ENCODE data around the gene SEMA3A. TPM values are rescaled to one million over a fixed set of nuclear protein-coding genes. Genes with fewer than 3 reads are reported as not detected.
A peak's percentile ranks its signal among the peaks of the same experiment; 100 is the strongest.

SEMA3A gene
- total and polyA plus RNA-seq, 2 experiments from 2014 or later: 24.5 to 48.4 TPM

GRCh38 chr7:83946801-83947200, 247.8 kb downstream of the SEMA3A start:
- no peaks in the 10 kb centered on the region for H3K27me3 ChIP-seq (replicated peaks; ENCODE audit: insufficient read depth)
- H3F3A ChIP-seq (ENCODE audit: insufficient read depth): no peaks in the 10 kb centered on the region
- 86 to 89% methylated on average over 3 of the region's 3 CpGs for WGBS, 2 experiments (ENCODE audit: low coverage in 1 of 2, low lambda C conversion rate in 2 of 2, missing lambda C conversion rate in 2 of 2)
- H3K9me2 ChIP-seq (ENCODE audit: insufficient read depth): no peaks in the 10 kb centered on the region
- no peak overlapping the region for H3K4me2 ChIP-seq (ENCODE audit: unreplicated experiment)
- TF ChIP-seq EZH2 (IDR thresholded peaks at IDR 0.05; ENCODE audit: insufficient read depth, poor library complexity, severe bottlenecking) (no peak), EZH2phosphoT487 (IDR thresholded peaks at IDR 0.05; ENCODE audit: insufficient read depth, low read depth) (no peak)
- H3K9ac ChIP-seq: no peak overlapping the region
- no peaks in the 10 kb centered on the region for H4K20me1 ChIP-seq (ENCODE audit: insufficient read depth)
- H3K9me3 ChIP-seq (ENCODE audit: low read depth): no peaks in the 10 kb centered on the region
- DNase-seq: no peak
- H3K4me1 ChIP-seq (ENCODE audit: insufficient read depth): no peaks in the 10 kb centered on the region
- H3K79me2 ChIP-seq (ENCODE audit: insufficient read depth): no peaks in the 10 kb centered on the region
- in situ Hi-C loops (cut with MboI): loop anchor here (10.0 to 25.0 kb wide), 3 partner anchors 1078 to 1890 kb away; partner anchors contain the start of gene SEMA3D
- H3K27ac ChIP-seq: no peak overlapping the region
- H3K36me3 ChIP-seq (ENCODE audit: low read depth): no peaks in the 10 kb centered on the region
- H3K4me3 ChIP-seq: no peak overlapping the region
- H2AFZ ChIP-seq: no peak overlapping the region

- Histone ChIP-seq H3K9me2 (ENCODE audit: insufficient read depth) (no peaks in the 10 kb centered on the region), H3K4me2 (ENCODE audit: unreplicated experiment) (no peak overlapping the region), H3K9me3 (ENCODE audit: low read depth) (no peaks in the 10 kb centered on the region), H3F3A (ENCODE audit: insufficient read depth) (no peaks in the 10 kb centered on the region), H4K20me1 (ENCODE audit: insufficient read depth) (no peaks in the 10 kb centered on the region), H3K27me3 (replicated peaks; ENCODE audit: insufficient read depth) (no peaks in the 10 kb centered on the region), H3K79me2 (ENCODE audit: insufficient read depth) (no peaks in the 10 kb centered on the region), H3K9ac (no peak overlapping the region), H2AFZ (no peak overlapping the region), H3K4me3 (no peak overlapping the region), H3K27ac (no peak overlapping the region), H3K4me1 (ENCODE audit: insufficient read depth) (no peaks in the 10 kb centered on the region), H3K36me3 (ENCODE audit: low read depth) (no peaks in the 10 kb centered on the region)
- 89% methylated on average over 4 of the region's 4 CpGs for WGBS, 2 experiments (ENCODE audit: low coverage in 1 of 2, low lambda C conversion rate in 2 of 2, missing lambda C conversion rate in 2 of 2)
- TF ChIP-seq EZH2 (IDR thresholded peaks at IDR 0.05; ENCODE audit: insufficient read depth, poor library complexity, severe bottlenecking) (no peak), EZH2phosphoT487 (IDR thresholded peaks at IDR 0.05; ENCODE audit: insufficient read depth, low read depth) (no peak)
- in situ Hi-C loops (cut with MboI): loop anchor here (10.0 to 25.0 kb wide), 3 partner anchors 1084 to 1896 kb away; partner anchors contain the start of gene SEMA3D
- no peak for DNase-seq
These were observed 253.3 kb downstream of the SEMA3A start for GRCh38 chr7:83941300-83941699.

DNA sequence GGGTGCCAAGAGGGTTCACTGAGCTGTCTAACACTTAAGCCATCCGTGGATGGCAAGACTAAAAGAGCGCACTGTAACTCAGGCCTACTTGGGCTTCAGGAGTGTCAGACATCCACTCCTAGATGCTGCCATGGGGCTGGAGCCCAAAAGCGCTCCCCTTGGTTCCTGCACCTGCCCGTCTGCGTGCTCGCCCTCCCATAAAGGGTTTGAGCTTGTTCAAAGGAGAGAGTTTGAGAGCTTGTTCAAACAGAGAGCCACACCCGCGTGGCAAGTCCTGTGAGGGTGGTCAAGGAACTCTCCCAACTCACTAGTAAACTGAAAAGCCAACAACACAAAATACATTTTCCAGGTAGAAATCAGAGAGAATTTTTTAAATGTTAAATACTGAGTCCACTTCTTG, 256.7 kb downstream of the SEMA3A start:
- H3K4me1 ChIP-seq (ENCODE audit: insufficient read depth): no peaks in the 10 kb centered on the region
- H3K9me2 ChIP-seq (ENCODE audit: insufficient read depth): no peaks in the 10 kb centered on the region
- H3K36me3 ChIP-seq (ENCODE audit: low read depth): no peaks in the 10 kb centered on the region
- no peak overlapping the region for H3K4me2 ChIP-seq (ENCODE audit: unreplicated experiment)
- in situ Hi-C loops (cut with MboI): loop anchor here (25.0 kb wide), 2 partner anchors 1249 to 1899 kb away; partner anchors contain the start of gene SEMA3D
- TF ChIP-seq EZH2 (IDR thresholded peaks at IDR 0.05; ENCODE audit: insufficient read depth, poor library complexity, severe bottlenecking) (no peak), EZH2phosphoT487 (IDR thresholded peaks at IDR 0.05; ENCODE audit: insufficient read depth, low read depth) (no peak)
- no peaks in the 10 kb centered on the region for H3K79me2 ChIP-seq (ENCODE audit: insufficient read depth)
- no peaks in the 10 kb centered on the region for H3K27me3 ChIP-seq (replicated peaks; ENCODE audit: insufficient read depth)
- H3K9me3 ChIP-seq (ENCODE audit: low read depth): no peaks in the 10 kb centered on the region
- H3F3A ChIP-seq (ENCODE audit: insufficient read depth): no peaks in the 10 kb centered on the region
- no peak overlapping the region for H3K4me3 ChIP-seq
- H3K27ac ChIP-seq: no peak overlapping the region
- no peak for DNase-seq
- H2AFZ ChIP-seq: no peak overlapping the region
- H3K9ac ChIP-seq: no peak overlapping the region
- H4K20me1 ChIP-seq (ENCODE audit: insufficient read depth): no peaks in the 10 kb centered on the region
- WGBS, 2 experiments (ENCODE audit: low coverage in 1 of 2, low lambda C conversion rate in 2 of 2, missing lambda C conversion rate in 2 of 2): 90 to 91% methylated on average over 8 of the region's 8 CpGs

- Histone ChIP-seq H3K4me1 (ENCODE audit: insufficient read depth) (no peaks in the 10 kb centered on the region), H3K27ac (no peak overlapping the region), H4K20me1 (ENCODE audit: insufficient read depth) (no peaks in the 10 kb centered on the region), H3K79me2 (ENCODE audit: insufficient read depth) (no peaks in the 10 kb centered on the region), H3K9me2 (ENCODE audit: insufficient read depth) (no peaks in the 10 kb centered on the region), H3K4me3 (no peak overlapping the region), H2AFZ (no peak overlapping the region), H3K4me2 (ENCODE audit: unreplicated experiment) (no peak overlapping the region), H3K36me3 (ENCODE audit: low read depth) (no peaks in the 10 kb centered on the region), H3F3A (ENCODE audit: insufficient read depth) (no peaks in the 10 kb centered on the region), H3K9ac (no peak overlapping the region), H3K9me3 (ENCODE audit: low read depth) (no peaks in the 10 kb centered on the region), H3K27me3 (replicated peaks; ENCODE audit: insufficient read depth) (no peaks in the 10 kb centered on the region)
- DNase-seq: peak; percentile 77
- in situ Hi-C loops (cut with MboI): loop anchor here (25.0 kb wide), 2 partner anchors 1251 to 1901 kb away; partner anchors contain the start of gene SEMA3D
- WGBS, 2 experiments (ENCODE audit: low coverage in 1 of 2, low lambda C conversion rate in 2 of 2, missing lambda C conversion rate in 2 of 2): 42% methylated on average over 5 of the region's 5 CpGs
- TF ChIP-seq EZH2 (IDR thresholded peaks at IDR 0.05; ENCODE audit: insufficient read depth, poor library complexity, severe bottlenecking) (no peak), EZH2phosphoT487 (IDR thresholded peaks at IDR 0.05; ENCODE audit: insufficient read depth, low read depth) (no peak)
These were observed 258.4 kb downstream of the SEMA3A start for GRCh38 chr7:83936056-83936708.

Measured in GM23248 (cell line).